NOMO-1 treated with DMSO at 0.1 percent for 48 hours (cell line): ENCODE results near the gene KSR1.
"Not testable (repeated sequence)": the region's sequence is repeated elsewhere in the genome, so short reads cannot be mapped to it uniquely, and the experiment has no call there.

Source experiments
- DNase-seq: peaks from one replicate; lab custom pipeline; 2025; ENCODE audit not compliant: unreplicated experiment; lab: John Stamatoyannopoulos, UW

The KSR1 gene

DNA sequence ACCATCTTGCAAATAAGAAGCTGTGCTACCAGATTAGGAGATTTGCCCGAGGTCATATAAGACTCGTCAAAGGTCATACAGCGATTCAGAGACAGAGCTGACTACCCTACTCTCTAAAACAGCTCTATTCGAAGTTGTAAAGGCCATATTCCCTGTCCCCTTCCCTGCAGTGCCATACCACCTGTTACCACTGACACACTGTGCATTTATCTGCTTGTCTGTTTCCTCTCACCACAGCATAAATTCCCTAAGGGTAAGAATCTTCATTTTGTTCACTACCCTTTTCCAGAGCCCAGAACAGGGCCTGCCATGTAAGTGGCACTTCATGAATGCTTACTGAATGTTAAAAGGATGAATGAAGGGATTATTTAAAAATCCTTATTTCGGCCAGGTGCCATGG is 3.4 kb upstream of the KSR1 start:
- no peak for DNase-seq

DNA sequence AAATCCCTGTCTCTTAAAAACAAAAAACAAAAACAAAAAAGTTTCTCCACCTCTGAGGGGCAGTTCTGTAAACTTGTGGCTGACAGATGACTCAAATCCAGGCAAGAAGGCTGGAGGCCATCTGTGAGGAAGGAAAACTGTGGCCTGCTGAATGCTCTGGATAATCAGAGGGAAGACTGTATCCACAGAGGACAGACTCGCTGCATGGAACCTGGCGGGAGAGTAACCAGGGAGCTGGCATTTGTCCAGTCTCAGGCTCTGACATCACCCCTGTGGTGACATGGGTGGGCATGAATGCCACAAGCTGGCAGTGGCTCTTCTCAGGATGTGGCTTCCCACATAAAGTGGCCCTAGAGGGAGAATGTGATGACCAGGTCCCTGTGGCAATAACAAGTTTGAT is 2.8 kb upstream of the KSR1 start:
- no peak for DNase-seq

DNA sequence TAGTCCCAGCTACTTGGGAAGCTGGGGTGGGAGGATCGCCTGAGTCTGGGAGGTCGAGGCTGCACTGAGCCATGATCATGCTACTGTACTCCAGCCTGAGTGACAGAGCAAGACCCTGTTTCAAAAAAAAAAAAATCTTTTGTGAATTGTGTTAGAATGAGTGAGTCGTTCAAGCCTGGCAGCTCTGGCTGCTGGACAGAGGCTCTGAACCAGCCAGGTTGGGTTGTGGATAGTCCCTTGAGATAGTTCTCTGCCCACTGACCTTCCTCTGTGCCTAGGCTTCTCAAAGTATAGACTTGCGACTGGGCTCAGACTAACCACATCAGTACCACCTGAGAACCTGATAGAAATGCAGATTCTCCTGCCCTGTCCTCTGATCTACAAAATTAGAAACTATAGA is 2.2 kb upstream of the KSR1 start:
- no peak for DNase-seq

DNA sequence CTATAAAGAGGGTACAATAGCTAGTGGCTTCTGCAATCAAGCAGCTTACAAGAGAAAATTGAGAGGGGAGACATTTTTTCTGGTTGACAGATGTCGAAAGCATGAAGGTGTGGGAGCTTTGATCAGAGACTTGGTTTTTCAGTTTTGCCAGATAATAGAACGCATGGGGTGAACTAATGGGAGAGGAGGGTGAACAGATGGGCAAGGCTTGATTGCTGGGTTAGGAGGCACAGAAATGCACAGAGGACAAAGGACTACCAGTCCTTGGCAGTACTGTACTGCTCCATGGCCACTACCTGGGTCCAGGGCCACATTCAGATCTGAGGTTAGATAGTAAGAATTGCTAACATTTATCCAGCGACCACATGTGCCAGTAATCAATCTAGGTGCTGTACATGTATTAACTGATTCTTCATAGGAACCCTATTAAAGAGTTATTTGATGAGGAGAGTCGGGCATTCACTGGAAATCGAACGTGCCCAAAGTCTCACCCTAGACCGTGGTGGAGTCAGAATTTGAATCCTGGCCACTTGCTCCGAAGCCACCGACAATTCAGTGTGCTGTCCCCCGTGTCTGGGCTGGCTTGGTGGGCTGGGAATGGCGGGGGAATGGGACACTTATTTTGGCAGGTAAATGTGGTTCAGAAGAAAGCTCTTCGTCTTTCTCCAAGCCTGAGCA is 873 bp upstream of the KSR1 start:
- no peak for DNase-seq

DNA sequence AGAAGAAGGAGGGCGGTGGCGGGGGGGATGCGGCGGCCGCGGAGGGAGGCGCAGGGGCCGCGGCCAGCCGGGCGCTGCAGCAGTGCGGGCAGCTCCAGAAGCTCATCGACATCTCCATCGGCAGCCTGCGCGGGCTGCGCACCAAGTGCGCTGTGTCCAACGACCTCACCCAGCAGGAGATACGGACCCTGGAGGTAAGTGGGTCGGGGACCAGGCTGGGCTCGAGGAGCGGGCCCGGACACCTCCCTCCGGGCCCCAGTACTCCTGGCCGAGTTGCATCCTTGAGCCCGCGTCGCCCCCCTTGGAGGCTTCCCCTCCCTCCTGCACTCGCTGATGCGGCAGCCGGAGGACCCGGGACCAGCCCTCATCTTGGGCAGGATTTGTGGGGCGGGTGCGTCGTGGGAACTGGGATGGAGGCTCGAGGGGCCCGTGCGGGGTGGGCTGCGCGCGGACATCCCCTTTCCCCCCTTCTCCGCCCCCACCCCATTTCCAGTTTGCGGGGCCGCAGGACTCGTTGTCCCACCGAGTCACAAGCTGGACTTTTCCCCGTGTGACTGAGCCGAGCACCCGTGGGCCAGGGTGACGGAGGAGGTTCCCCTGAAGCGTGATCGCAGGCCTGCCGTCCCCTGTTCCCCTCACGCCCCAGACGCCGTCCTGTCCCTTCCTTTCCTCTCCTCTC is 572 bp downstream of the KSR1 start:
- DNase-seq: no peak

DNA sequence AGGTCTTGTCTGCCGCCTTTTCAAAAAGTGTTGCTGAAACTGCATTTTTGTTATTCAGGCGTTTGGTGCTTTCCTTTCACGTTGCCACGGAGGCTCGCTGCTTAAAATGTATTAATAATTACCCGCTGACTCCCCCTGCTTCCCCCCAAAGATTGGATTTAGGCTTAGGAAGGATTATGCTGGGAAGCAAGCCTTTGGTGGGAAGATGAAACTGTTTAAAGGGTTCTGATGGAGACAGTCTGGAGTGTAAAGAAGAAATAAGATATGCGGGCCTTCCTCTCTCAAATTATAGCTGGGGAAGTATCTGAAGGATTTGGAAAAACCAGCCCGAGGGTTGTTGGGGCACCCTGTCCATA is 1.1 kb downstream of the KSR1 start:
- DNase-seq: no peak

DNA sequence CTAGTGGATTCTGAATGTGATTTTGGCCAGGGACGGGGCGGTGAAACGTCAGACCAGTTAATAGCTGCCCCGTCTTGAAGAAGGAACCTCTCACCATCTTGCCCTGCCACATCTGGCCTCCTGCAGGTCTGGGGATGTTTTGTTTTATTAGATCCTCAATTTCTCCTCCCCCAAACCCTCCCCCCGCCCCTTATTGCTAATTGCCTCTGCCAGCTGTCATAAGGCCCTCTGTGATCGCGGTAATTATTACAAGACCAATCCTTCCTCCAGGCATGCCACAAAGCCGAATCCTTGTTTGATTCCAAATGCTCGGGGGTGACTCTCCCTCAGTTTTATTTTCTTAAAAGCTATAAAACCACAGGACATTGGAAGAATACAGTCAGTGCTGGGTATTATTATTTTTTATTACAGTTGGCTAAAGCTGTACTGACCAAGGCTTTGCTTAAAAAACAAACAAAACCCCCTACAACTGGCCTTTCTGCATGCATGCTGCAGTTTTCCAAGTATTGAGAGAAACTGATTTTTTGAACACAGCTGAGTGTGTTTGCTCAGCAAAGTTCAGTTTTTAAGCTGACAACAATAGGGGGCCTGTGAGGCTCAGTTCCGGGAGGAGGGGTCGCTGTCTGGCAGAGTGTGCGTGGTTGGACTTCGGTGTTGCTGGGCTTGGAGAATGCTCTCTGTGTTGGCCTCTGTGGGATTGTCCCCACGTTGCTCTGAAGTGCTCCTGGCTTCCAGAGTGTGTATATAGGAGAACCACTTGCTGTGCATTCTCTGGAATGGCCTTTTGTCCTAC is 1.7 kb downstream of the KSR1 start:
- DNase-seq: peak; percentile 26

DNA sequence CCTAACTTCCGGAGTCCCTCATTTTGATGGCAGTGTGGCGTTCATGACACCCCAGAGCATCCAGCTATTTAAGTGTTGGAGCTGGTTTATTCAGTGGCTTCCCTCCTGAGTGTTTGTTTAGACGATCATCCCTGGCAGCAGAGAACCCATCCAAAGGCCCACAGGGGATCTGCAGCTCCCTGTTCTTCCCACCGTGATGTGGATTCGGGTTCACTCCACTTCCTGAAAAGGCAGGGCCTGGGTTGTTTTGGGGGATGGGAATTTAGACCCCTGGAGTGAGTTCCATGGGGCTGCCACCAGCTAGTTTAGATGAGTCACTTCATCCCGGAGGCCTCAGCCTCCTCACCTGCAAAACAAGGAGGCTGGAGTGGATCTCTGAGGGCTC is 2.3 kb downstream of the KSR1 start:
- no peak for DNase-seq

DNA sequence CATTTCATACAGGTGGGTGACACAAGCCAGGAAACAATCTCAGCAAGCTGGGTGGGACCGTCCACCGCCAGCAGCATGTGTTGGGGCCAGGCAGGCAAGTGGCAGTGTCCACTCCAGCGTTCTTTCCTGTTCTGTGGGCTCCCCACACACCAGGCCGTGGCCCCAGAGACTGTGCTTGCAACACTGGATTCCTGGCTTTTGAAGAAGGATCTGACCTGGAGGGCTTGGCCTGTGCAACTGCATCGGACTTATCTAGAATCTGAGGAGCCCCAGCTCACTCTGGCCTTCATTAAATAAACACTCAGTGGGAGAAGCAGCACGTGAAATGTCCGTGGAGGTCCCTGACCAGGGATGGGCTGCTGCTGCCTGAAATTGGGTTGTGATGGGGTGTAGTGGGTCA is 3.2 kb downstream of the KSR1 start:
- no peak for DNase-seq

DNA sequence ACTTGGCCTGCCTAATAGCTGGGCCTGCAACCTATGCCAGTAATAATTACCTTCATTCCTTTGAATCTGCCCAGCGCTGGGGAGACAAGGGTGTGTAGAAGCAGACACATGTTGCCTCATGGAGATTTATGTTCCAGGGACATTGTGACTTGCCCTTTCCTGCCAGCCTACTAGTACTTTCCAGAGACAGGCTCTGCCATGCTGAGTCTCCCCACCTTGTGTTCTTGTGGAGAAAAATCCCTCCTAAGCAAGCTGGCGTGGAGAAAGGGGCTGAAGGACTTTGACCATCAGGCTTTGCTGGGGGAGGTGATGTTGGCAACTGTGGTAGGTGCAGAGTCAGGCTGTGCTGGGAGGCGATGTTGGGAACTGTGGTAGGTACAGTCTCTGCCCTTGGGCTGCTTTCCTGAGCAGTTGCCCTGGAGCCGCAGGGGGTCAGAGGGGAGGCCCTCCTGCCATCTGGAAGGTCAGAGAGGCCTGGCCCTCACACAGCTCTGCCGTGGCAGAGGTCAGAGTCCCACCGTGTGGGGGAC is 4.0 kb downstream of the KSR1 start:
- DNase-seq: no peak

DNA sequence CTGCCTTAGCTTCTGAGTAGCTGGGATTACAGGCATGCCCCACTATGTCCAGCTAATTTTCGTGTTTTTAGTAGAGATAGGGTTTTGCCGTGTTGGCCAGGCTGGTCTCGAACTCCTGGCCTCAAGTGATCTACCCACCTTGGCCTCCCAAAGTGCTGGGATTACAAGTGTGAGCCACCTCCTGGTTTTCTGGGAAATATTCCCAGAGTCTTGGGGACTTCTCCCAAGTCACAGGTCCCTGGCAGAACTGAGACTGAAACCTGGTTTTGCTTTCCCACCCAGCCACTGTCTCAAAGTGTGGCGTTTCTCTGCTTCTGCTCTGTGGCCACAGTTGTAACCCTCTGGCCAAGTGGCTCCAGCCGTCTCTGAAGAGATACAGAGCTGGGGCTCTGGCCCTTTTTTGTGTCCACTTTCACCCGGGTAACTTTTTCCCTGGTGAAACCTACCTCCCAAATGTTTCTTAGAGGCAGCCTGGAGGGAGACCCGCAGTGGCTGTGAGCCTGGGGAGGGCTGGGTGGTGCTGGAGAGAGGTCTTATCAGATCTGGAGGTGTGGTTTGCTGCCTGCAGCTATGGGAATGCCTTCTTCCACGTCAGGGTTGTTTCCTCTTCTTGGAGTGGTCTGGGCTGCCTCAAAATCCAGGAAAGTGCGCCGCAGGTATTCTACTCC is 5.1 kb downstream of the KSR1 start:
- no peak for DNase-seq

DNA sequence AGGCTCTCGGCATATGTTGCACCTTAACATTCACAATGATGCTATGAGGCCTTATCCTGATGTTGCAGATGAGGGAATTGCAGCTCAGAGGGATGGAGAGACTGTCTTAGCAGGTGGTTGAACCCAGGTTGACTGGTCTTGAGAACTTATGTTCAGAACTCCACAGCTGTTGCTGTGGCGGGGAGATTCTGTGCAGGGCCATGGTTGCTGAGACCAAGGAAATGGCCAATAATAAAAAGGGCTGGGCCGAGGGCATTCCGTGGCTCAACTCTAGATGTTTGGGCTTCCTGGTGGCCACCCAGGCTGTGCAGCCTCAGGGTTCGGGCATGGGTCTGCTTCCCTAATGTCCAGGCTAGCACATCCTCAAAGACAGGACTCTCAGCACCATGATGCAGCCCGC is 5.9 kb downstream of the KSR1 start:
- no peak for DNase-seq

DNA sequence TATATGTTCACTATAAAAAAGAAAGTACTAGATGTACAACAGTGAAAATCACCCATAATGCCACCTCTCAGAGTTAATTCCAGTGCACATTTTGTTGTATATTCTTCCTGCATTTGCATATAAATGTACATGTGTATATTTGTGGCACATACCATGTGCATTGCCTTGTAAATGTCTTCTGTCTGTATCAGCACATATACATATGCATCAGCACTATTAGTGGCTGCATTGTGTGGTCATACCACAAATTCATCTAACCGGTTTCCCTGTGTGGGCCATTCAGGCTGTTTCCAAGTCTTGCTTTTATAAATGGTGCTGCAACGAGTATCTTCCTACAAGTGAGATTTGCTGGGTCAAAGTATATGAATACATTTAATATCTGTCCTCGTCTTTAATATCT is 6.5 kb downstream of the KSR1 start:
- DNase-seq: no peak

DNA sequence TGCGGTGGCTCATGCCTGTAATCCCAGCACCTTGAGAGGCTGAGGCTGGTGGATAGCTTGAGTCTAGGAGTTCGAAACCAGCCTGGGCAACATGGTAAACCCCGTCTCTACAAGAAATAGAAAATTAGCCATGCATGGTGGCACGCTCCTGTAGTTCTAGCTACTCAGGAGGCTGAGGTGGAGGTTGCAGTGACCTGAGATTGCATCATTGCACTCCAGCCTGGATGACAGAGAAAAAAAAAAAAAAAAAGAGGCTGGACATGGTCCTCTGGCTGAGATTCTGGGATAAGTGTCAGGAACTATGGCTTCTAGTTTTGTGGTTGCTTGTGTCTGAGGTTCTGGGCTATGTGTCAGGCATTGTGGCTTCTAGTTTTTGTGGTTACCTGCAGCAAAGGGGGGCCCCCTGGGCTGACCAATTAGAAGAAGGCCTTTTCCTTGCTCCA is 7.0 kb downstream of the KSR1 start:
- DNase-seq: no peak

DNA sequence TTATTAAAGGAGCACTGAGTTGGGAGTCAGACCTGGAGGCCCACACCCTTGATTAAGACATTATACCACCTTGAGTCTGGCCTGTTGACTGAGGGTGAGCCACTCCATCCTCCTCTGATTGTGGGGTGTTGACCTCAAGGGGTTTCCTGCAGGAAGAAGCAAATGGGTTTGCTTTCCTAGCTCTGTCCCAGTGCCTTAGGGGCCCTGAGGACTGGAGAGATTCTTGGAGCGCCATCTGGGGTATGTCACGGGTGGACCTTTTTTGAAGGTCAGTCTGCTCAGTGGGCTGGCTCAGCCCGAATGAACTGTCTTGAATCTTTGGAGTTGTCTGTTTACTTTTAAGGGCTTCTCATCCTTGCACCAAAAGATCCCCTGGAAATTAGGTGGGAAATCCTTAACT is 7.8 kb downstream of the KSR1 start:
- DNase-seq: not testable (repeated sequence)

DNA sequence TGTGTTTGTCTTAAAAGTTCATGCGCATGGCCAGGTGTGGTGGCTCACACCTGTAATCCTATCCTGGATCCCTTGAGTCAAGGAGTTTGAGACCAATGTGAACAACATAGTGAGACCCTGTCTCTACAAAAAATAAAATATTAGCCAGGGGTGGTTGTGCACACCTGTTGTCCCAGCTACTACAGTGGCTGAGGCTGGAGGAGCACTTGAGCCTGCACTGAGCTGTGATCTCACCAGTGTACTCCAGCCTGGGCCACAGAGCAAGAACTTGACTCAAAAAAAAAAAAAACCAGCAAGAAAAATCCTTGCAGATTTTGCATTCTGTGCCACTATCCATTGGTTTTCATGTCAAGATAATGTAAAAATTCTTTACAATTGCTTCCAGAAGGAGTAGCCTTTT is 8.2 kb downstream of the KSR1 start:
- no peak for DNase-seq

DNA sequence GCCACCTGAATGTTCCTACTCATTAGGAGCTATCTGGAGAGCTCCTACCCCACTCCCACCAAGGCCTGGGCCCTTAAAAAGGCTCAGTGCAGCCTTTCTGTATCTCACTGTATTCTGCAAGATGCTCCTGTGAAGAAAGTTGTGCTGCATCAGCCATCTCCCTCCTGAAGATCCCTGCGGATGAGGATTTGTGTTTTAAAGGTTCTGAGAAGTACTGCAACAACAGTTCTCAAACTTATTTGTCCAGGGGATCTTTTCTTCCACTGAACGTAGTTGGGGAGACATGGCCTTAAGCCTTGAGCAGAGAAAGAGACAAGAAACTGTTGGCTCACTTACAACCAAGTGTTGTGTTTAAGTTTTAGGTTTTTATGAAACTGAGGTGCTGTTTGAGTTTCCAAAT is 9.6 kb downstream of the KSR1 start:
- DNase-seq: not testable (repeated sequence)

DNA sequence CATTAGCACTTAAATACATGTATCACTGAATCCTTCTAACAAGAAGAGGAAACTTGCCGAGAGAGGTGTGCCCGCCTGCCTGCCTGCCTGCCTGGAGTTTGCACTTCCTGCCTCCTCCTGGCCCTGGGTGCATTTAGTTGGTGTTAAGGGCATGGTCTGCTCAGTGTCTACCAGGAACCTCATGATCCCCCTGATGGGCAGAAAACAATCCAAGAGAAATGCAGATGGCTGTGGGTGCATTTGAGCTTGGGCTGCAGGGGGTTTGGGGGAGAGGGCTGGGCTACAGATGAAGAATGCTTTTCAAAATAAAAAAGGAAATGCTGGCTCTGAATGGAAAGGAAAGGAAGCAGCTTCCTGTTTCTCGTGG is 10.1 kb downstream of the KSR1 start:
- DNase-seq: peak; percentile 55

DNA sequence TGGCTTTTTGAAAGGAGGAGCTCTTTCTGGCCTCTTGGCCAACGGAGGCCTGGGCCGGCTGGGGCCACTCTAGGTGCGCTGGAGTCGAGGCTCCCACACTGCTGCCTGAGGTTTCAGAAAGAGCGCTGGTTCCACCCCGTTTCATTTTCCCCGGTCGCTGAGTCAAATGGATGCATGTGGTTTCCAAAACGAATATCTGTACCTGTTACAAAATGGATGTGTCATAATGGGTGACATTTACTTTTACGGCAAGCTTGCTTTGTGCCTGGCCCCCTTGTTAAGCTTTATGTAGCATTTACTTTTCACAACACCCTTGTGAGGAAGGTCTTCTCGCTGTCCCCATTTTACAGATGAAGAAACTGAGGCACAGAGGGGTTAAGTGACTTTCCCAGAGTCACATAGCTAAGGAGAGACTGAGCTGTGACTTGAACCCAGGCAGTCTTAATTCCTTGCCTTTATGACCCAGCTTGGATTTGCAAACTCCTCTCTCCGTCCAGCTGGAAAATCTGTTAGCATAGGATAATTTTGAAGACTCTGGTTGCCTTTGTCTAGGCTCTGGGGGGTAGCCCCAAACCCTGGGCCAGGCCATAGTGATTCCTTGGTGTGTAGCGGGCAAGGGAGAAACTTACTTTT is 10.6 kb downstream of the KSR1 start:
- peak; percentile 74 for DNase-seq

DNA sequence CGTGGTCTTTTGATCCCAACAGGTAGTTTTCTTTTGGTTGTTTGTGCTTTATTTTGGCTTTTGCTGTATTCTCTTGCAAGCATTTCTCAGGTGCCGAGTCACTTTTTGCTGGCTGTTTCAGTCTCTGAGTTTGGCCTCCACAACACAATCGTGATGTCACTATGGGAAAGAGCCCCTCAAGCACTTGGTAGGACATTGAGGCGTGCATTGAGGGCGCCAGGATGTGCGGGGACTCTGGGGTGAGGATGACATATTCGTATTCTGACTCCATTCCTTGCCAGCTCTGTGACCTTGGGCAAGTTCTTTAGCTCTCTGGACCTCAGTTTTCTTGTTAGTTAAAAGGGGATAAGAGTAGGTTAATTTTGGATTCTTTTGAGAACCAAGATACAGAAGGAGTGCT is 13.0 kb downstream of the KSR1 start:
- DNase-seq: no peak
